CD4-positive, alpha-beta T cell (primary cell): ENCODE data around the gene GPC1. TPM values are rescaled to one million over a fixed set of nuclear protein-coding genes. Genes with fewer than 3 reads are reported as not detected.

Source experiments
- ATAC-seq: fragments of 200-7000 bp; cut with Tn5 transposase; one replicate; pipeline ENCODE4 v1.10.0; 2022; ENCODE audit warnings: mild to moderate bottlenecking; ENCODE audit not compliant: poor library complexity
- CTCF ChIA-PET: fragments of 350-600 bp; sonication (Branson Sonifier 250); formaldehyde crosslinking; loops from one replicate; lab custom pipeline; 2021; ENCODE audit warnings: antibody characterized with exemption, inconsistent platforms; lab: Charles Lee
- POLR2A ChIA-PET: fragments of 350-600 bp; sonication (Branson Sonifier 250); formaldehyde crosslinking; loops from one replicate; lab custom pipeline; 2021; ENCODE audit warnings: antibody characterized with exemption, inconsistent platforms; lab: Charles Lee
- DNase-seq, 14 experiments: peaks; one replicate each; pipeline ENCODE4 v3.0.0-alpha.2; 2013 to 2020; ENCODE audit warnings: mixed read lengths in 2 of 14
- H3K27ac ChIP-seq, 2 donors: one replicate each; pipeline versions ENCODE4 v1.5.1 to v1.7.0; 2013; ENCODE audit warnings: low read length in 2 of 2, low read depth in 1 of 2, mild to moderate bottlenecking in 1 of 2
- H3K27me3 ChIP-seq, 2 experiments: 1 replicate in 1 of 2; 2 replicates in 1 of 2; pipeline versions ENCODE4 v1.6.1 to v1.7.0; 2013; ENCODE audit warnings: low read length in 2 of 2, control low read depth in 1 of 2, mild to moderate bottlenecking in 1 of 2, moderate library complexity in 1 of 2; ENCODE audit not compliant: insufficient read depth in 2 of 2, control insufficient read depth in 1 of 2
- H3K36me3 ChIP-seq: one replicate; pipeline ENCODE4 v1.6.1; 2013; ENCODE audit warnings: low read length, control low read depth; ENCODE audit not compliant: insufficient read depth
- H3K4me1 ChIP-seq: one replicate; pipeline ENCODE4 v1.6.1; 2013; ENCODE audit warnings: low read length, control low read depth; ENCODE audit not compliant: insufficient read depth
- H3K4me3 ChIP-seq: one replicate; pipeline ENCODE4 v1.5.1; 2013; ENCODE audit warnings: mild to moderate bottlenecking, low read length, moderate library complexity
- H3K9me3 ChIP-seq, 2 experiments: 1 replicate in 1 of 2; 2 replicates in 1 of 2; pipeline versions ENCODE4 v1.6.1 to v1.7.0; 2013; ENCODE audit warnings: low read length in 2 of 2, mild to moderate bottlenecking in 2 of 2, control low read depth in 1 of 2, moderate library complexity in 1 of 2; ENCODE audit not compliant: control insufficient read depth in 1 of 2, insufficient read depth in 1 of 2
- H3K27ac Mint-ChIP-seq: one replicate; pipeline ENCODE4 v1.8.0; 2020; ENCODE audit warnings: mixed read lengths
- H3K27me3 Mint-ChIP-seq: one replicate; pipeline ENCODE4 v1.8.0; 2021; ENCODE audit warnings: mixed read lengths
- H3K36me3 Mint-ChIP-seq: one replicate; pipeline ENCODE4 v1.8.0; 2021; ENCODE audit warnings: low read depth, mixed read lengths
- H3K4me1 Mint-ChIP-seq: one replicate; pipeline ENCODE4 v1.8.0; 2021; ENCODE audit warnings: low read depth, mixed read lengths
- H3K4me3 Mint-ChIP-seq: one replicate; pipeline ENCODE4 v1.8.0; 2020; ENCODE audit warnings: mild to moderate bottlenecking, mixed read lengths
- H3K9me3 Mint-ChIP-seq: one replicate; pipeline ENCODE4 v1.8.0; 2020; ENCODE audit warnings: mixed read lengths
- CTCF ChIP-seq: fragments of 200-600 bp; IDR thresholded peaks from one replicate; pipeline ENCODE4 v1.8.0; 2022; ENCODE audit warnings: antibody characterized with exemption, mild to moderate bottlenecking
- intact Hi-C, 2 experiments: fragments of 100-400 bp; cut with DNase I in 1 of 2; cut with micrococcal nuclease in 1 of 2; formaldehyde crosslinking; loops; one replicate each; pipeline versions ENCODE4 v1.15.1 to v1.9.0; 2023 to 2025; cut with DNase I, micrococcal nuclease
- total RNA-seq, 174 experiments: library from RNA in 2 of 174; stranded (reverse) in 2 of 174; gene quantifications; one replicate each; pipeline ENCODE4 v1.2.3 and lab custom pipeline; 2021 to 2026

Gene GPC1
- total RNA-seq, 2 experiments from 2014 or later, result 0.58 to 0.98 TPM

- H3K4me1 Mint-ChIP-seq, result no peaks in the 10 kb centered on the region
- ATAC-seq (no peak), DNase-seq (peak in 1 of 14 experiments; percentile 27)
- Histone ChIP-seq H3K36me3 (no peaks in the 10 kb centered on the region), H3K4me3 (no peak overlapping the region), H3K27ac (no peak overlapping the region), H3K27me3 (no peaks in the 10 kb centered on the region), H3K4me1 (no peaks in the 10 kb centered on the region), H3K9me3 (no peaks in the 10 kb centered on the region)
- peaks cover 7% of the 10 kb centered on the region for H3K27me3 Mint-ChIP-seq
- no peak overlapping the region for H3K27ac Mint-ChIP-seq
- no peaks in the 10 kb centered on the region for H3K36me3 Mint-ChIP-seq
- H3K4me3 Mint-ChIP-seq, result no peak overlapping the region
- intact Hi-C loops, result no loop called here
- ChIA-PET POLR2A (no interaction called here), CTCF (no interaction called here)
- no peak for TF ChIP-seq CTCF
- H3K9me3 Mint-ChIP-seq, result no peaks in the 10 kb centered on the region
Observed at GRCh38 chr2:240411261-240412160, 24.0 kb upstream of the GPC1 start.

DNA sequence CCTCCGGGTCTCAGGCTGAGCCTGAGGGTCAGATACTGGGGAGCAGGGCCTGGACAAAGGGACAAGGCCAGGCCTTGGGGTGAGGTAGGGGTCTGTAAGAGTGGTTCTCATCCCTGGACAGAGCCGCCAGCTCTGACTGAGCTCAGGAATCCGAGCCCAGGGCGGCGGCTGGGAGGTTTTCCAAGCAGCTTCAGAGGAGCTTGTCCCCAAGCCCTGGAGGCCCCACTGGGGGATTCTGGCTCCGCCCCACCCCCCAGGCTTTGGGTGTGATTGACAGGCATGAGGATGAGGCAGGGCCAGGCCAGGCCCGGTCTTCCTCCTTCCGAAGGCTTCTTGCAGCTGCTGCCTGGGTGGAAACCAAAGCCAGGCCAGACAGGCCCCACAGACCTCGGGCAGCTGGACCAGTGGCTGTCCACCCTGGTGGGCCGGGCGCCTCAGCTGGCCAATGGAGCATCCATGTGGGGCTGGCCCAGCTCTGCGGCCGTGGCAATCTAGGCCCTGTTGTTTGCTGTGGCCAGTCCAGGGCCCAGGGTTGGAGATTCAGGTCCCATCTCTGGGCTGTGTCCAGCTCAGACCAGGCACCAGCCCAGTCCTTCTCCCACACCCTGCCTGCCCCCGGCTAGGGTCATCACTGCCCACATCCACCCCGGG is 23.1 kb upstream of the GPC1 start:
- ChIA-PET CTCF (no interaction called here), POLR2A (no interaction called here)
- TF ChIP-seq CTCF, result no peak
- Histone ChIP-seq H3K36me3 (no peaks in the 10 kb centered on the region), H3K4me1 (no peaks in the 10 kb centered on the region), H3K9me3 (no peaks in the 10 kb centered on the region), H3K27ac (no peak overlapping the region), H3K4me3 (no peak overlapping the region), H3K27me3 (no peaks in the 10 kb centered on the region)
- Mint-ChIP-seq H3K4me3 (no peak overlapping the region), H3K27me3 (peaks cover 7% of the 10 kb centered on the region), H3K36me3 (no peaks in the 10 kb centered on the region), H3K9me3 (no peaks in the 10 kb centered on the region), H3K4me1 (no peaks in the 10 kb centered on the region), H3K27ac (no peak overlapping the region)
- intact Hi-C loops, result no loop called here
- DNase-seq, result peak in 1 of 14 experiments; percentile 29
- no peak for ATAC-seq

GRCh38 chr2:240412975-240413812 is 22.3 kb upstream of the GPC1 start:
- Mint-ChIP-seq H3K27me3 (no peaks in the 10 kb centered on the region), H3K27ac (no peak overlapping the region), H3K36me3 (no peaks in the 10 kb centered on the region), H3K4me1 (no peaks in the 10 kb centered on the region), H3K4me3 (no peak overlapping the region), H3K9me3 (no peaks in the 10 kb centered on the region)
- ATAC-seq, result no peak
- Histone ChIP-seq H3K4me3 (no peak overlapping the region), H3K9me3 (peaks cover 0 to under 1% of the 10 kb centered on the region in 2 experiments), H3K36me3 (no peaks in the 10 kb centered on the region), H3K27me3 (no peaks in the 10 kb centered on the region), H3K4me1 (no peaks in the 10 kb centered on the region), H3K27ac (no peak overlapping the region)
- intact Hi-C loops, result no loop called here
- ChIA-PET CTCF (no interaction called here), POLR2A (no interaction called here)
- no peak for TF ChIP-seq CTCF
- DNase-seq, result peak in 1 of 14 experiments; percentile 29
